Body of pancreas (tissue), 4 donors: ENCODE data around the gene TMED3.

Experiments used
- POLR2A ChIP-seq, 3 donors: fragments of 450-650 bp; IDR thresholded peaks; one replicate each; pipeline ENCODE4 v1.6.1; 2016; ENCODE audit warnings: antibody characterized with exemption in 3 of 3, mild to moderate bottlenecking in 2 of 3
- TF ChIP-seq, protein P1 (sequence below), 7 experiments: fragments of 450-650 bp in 4 of 7; fragments of 200-600 bp in 3 of 7; sonication (generic) in 3 of 7; IDR thresholded peaks; one replicate each; pipeline ENCODE4 v1.5.1; 2016 to 2019; ENCODE audit warnings: antibody characterized with exemption in 7 of 7

DNA sequence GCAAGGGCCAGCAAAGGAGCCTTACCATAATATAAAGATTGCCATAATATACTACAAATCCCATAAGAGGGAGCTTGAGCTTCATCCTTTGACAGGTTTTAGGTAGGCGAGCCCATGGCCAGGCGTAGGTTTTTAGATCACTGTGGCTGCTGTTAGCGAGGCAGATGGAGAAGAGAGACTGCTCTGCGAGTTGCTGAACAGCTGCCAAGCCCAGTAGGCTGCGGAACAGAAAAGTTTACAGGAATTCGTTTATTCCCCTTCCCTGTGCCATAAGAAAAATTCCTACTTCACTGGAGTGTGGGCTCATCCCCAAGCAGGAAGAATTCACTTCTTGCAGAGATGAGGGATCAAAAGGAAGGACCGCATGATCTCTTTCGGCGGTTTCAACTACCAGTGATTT is 30.5 kb downstream of the TMED3 start:
- TF ChIP-seq, protein P1, sequence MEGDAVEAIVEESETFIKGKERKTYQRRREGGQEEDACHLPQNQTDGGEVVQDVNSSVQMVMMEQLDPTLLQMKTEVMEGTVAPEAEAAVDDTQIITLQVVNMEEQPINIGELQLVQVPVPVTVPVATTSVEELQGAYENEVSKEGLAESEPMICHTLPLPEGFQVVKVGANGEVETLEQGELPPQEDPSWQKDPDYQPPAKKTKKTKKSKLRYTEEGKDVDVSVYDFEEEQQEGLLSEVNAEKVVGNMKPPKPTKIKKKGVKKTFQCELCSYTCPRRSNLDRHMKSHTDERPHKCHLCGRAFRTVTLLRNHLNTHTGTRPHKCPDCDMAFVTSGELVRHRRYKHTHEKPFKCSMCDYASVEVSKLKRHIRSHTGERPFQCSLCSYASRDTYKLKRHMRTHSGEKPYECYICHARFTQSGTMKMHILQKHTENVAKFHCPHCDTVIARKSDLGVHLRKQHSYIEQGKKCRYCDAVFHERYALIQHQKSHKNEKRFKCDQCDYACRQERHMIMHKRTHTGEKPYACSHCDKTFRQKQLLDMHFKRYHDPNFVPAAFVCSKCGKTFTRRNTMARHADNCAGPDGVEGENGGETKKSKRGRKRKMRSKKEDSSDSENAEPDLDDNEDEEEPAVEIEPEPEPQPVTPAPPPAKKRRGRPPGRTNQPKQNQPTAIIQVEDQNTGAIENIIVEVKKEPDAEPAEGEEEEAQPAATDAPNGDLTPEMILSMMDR (IDR thresholded peaks at IDR 0.05), result no peak
- no peak for TF ChIP-seq POLR2A (IDR thresholded peaks at IDR 0.05)
